Stimulated activated naive CD4-positive, alpha-beta T cell (primary cell): ENCODE measurements around the gene MAST2.
"Not testable (repeated sequence)": the region's sequence is repeated elsewhere in the genome, so short reads cannot be mapped to it uniquely, and the experiment has no call there.

Experiments used
- DNase-seq, 6 experiments: peaks; one replicate each; lab custom pipeline; 2025; lab: John Stamatoyannopoulos, UW

The MAST2 gene

DNA sequence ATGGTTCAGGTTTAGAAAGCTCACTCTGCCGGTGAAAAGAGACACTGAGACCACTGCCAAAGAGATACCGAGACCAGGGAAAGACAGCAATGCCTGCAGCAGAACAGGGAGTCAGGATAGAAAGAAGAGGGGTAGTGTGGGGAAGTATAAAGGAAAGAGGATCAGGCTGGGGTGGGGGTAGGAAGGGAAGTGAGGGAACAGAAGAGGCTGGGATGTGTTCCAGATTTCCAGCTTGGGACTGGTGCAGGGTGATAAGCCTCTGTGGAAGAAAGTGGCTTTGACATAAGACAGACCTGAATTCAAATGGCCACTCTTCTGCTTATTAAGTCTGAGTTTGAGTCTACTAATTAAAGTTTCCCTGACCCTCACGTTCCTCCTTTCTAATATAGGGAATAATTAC, 223.1 kb downstream of the MAST2 start:
- no peak for DNase-seq

DNA sequence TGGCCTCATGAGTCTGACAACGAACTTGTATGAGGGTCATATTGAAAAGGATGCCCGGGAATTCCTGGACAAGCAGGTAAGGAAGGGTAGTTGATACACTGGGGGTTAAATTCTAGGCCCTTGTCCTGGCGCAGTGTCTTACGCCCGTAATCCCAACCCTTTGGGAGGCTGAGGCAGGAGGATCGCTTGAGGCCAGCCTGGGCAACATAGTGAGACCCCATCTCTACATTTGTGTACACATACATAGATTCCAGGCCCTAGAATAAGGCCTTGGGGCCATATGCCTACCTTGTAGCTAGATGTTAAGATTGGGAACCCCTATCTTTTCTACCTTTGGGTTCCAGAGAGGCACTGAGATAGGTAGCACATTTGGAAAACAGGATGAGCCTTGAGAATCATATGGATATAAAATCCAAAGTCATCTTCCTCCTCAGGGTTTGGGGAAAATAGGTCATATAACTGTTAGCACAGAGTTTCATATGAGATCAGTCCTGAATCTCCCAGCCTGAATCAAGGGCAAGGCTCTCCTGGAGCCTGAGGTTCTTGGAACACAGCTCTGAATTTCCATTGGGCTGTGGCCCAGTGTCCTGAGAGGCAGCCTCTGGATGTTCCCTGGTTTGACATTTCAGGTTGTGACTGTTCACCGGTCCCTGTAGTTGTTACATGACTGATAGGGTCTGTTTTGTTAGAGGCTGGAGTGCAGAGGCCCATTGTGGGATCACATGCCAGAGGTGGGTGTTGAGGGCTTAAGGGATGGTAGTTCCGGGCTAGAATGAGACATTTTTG, 224.6 kb downstream of the MAST2 start:
- no peak for DNase-seq

DNA sequence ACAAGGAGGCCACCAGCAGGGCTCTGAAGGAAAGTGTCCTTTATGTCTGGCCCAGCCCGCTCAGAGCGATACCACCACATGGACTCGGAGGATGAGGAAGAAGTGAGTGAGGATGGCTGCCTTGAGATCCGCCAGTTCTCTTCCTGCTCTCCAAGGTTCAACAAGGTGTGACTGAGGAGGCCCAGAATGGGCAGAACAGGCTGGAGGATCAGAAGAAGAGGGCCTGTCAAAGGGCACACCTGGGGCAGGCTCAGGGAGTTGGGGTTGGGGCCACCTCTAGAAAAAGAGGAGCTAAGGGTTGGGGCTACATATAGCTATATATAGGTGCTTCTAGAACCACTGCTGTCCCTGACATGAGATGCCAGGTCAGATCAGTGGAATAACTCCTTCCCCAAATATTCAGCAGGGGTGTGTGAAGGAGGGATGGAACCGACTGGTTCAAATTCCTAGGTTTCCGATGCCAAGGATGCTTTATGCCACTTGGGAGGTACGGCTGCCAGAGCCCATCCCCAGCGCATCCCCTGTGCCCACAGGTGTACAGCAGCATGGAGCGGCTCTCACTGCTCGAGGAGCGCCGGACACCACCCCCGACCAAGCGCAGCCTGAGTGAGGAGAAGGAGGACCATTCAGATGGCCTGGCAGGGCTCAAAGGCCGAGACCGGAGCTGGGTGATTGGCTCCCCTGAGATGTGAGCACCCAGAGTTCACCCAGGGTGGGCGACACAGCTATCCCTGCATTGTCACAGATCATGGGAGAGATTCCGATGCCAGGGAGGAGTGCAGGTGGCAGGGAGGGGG, 226.9 kb downstream of the MAST2 start:
- DNase-seq, result no peak

GRCh38 chr1:46030876-46031660, 227.7 kb downstream of the MAST2 start:
- no peak for DNase-seq

GRCh38 chr1:46034601-46035516, 231.4 kb downstream of the MAST2 start:
- DNase-seq, result no peak

DNA sequence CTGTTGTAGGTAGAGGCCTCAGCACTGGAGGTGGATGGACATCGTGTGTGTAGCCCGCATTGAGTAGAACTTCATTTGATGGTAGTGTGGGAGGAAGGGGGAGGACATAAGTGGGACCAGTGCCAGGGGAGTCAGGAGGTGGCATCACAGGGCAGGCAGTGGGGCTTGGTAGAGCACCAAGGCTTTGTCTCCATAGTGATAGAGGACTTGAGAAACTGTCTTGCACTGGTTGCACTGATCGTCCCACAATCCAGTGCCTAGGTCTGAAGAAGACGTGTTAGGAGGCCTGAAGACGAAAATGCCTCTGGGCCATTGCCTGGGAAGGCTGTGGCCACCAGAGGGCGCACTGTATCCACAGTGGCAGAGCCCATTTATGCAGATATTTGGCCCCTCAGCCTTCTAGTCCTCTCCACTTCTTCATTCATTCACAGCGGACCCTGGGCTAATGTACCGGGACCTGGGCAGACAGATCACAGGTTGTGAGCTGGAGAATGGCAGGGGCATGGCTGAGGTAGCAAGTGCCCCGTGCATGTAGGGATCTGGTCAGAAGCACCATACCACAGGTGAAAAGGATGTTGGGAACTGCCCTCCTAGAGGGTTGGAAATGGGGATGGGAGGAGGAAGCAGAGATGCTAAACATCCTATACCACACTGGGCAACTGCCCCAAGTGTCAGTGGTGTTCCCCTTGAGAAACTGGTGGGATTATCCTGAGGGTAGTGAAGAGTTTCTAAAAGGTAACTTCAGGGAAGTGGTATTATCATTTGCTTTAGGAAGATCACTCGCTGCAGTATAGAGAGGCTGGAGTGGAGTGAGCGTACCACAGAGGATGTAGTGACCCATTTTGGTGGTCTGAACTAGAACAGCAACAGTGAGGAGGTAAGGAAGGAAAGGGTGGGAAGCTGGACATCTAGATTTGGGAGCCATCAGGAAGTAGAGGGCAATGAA, 233.8 kb downstream of the MAST2 start:
- DNase-seq, result peak; percentile 43 to 86 (median 78)

DNA sequence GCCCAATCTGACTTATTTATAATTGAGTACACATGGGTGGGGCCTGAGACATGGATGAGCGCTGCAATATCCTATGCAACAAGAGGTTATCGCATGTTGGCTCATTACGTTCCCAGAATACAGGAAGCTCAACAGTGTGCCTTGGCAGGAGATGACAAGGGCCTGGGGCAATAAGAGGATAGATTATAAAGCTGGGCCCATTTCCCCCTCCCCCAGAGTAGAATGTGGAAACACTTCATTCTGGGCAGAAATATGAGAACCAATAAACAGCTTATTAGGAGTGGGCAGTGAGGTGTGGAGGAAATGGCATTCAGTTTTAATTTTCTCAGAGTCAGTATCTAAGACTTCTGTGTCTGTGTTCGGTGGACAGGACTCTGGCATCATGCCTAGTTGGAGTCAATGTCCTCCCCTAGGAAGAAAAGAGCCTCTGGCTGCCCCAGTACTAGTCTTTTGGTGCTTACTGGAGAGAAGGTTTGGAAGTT, 236.2 kb downstream of the MAST2 start:
- no peak for DNase-seq

- DNase-seq, result no peak
These were observed 238.1 kb downstream of the MAST2 start for GRCh38 chr1:46041551-46041950.

GRCh38 chr1:46041974-46042373, 238.6 kb downstream of the MAST2 start:
- no peak for DNase-seq

DNA sequence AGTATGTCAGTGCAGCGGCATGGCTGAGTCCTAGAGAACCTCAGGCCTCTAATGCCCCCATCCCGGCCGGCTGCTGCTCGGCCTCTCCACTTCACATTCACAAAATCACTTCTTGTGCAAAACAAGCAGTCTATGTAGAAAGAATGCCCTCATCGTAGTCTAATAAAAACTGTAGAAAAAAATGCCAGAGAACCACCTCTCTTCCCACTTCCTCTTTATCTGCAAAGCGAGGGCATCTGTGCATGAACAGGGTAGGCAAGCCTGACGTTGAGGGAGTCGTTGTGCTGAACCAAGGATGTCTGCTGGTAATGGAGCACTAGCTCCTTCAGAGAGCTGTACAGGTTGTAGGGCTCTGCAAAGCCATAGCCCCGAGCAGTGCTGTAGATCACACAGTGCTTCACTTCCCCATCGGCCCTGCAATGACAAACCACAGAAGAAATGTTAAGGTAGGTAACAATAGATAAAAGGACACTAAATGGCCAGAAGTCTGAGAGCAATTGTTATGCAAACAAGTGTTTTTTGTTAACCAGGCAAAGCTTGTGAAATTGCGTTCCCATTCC, 240.1 kb downstream of the MAST2 start:
- DNase-seq, result no peak

DNA sequence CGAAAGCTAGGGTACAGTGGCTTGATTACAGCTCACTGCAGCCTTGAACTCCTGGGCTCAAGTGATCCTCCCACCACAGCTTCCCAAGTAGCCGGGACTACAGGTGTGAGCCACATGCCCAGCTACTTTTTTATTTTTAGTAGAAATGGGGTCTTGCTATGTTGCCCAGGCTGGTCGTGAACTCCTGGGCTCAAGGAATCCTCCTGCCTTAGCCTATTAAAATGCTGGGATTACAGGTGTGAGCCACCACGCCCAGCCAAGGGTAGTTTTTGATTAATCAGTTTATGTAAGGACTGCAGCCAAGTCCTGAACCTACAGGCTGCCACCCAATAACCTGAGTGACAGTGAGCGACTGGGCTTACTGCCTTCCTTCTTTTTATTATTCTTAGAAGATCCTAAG, 240.7 kb downstream of the MAST2 start:
- DNase-seq, result no peak

DNA sequence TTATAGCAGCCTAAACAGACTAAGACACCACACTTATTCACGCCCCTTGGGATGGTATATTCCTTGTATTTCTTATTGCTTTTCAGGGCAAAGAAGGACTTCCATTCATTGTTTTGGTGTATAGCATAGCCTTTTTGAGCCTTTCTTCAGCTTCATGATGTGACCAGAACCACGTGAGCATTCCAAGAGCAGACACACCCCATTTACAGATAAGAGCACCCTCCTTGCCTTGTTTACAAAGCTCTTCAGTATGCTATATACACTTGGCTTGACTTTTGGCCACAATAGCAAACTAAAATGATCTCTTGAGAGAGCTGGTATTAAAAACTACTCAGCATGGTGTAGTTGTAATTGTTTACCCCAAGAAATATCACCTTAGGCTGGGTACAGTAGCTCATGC, 250.3 kb downstream of the MAST2 start:
- DNase-seq, result no peak

GRCh38 chr1:46056325-46056724, 252.9 kb downstream of the MAST2 start:
- DNase-seq, result no peak

DNA sequence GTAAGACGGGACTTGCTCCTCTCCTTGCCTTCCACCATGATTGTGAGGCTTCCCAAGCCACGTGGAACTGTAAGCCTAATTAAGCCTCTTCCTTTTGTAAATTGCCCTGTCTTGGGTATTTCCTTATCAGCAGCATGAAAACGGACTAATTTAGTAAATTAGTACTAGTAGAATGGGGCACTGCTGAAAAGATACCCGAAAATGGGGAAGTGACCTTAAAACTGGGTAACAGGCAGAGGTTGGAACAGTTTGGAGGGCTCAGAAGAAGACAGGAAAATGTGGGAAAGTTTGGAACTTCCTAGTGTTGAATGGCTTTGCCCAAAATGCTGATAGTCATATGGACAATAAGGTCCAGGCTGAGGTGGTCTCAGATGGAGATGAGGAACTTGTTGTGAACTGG, 253.8 kb downstream of the MAST2 start:
- not testable (repeated sequence) for DNase-seq

DNA sequence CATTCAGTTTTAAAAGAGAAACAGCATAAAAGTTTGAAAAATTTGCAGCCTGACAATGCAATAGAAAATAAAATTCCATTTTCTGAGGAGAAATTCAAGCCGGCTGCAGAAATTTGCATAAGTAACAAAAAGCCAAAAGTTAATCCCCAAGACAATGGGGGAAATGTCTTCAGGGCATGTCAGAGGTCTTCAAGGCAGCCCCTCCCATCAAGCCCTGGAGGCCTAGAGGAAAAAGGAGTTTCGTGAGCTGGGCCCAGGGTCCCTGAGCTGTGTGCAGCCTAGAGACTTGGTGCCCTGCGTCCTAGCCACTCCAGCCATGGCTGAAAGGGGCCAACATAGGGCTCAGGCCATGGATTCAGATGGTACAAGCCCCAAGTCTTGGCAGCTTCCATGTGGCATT, 254.4 kb downstream of the MAST2 start:
- no peak for DNase-seq

DNA sequence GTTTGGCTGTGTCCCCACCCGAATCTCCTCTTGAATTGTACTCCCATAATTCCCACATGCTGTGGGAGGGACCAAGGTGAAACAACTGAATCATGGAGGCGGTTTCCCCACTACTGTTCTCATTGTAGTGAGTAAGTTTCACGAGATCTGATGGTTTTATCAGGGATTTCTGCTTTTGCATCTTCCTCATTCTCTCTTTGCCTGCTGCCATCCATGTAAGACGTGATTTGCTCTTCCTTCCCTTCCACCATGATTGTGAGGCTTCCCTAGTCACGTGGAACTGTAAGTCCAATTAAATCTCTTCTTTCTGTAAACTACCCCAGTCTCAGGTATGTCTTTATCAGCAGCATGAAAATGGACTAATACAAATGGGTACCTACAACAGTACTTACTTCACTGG, 255.5 kb downstream of the MAST2 start:
- no peak for DNase-seq

DNA sequence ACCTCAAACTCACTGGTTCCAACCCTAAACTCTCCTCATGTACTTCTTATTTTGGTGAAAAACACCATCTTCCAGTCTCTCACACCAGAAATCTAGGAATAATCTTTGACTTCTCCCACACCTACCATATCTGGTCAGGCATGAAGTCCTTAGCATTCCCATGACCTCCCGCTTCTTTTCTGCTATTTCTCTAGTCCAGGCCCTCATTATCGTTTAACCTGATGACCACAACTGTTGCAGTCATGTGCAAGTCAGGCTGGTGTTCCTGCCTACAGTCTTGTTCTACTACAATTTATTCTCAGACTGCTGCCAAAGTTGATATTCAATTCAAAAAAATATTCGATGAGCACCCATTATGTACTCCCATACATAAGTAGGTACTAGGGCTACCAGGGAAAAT, 257.7 kb downstream of the MAST2 start:
- no peak for DNase-seq

DNA sequence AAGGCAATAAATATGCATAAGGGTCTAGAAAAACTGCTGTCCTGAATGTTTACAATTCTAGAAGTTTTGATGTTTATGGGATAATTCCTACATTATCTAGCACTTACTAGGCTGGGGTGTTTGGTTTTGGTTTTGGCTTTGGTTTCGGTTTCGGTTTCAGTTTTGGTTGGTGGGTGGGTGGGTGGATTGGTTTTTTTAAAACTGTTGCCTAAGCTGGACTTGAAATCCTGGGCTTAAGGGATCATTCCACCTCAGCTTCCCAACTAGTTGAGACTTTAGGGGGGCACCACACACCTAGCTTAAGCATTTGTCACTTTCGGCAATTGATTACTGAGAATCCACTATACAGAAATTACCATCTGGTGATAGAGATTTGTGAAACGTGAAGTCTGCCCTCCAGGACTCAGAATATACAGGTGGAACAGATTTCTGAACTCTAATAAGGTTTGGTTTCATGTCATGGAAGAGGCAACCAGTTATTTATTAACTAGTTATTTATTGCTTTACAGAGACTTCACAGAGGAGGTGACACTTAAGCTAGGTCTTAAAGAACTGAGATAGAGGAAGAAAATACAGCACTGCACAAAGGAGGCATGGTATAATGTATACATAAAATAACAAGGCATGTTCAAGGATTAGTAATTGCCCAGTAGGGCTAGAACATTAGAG, 259.4 kb downstream of the MAST2 start:
- peak in 3 of 6 experiments; percentile 6 to 14 (median 11) for DNase-seq

- DNase-seq, result no peak
These were observed 261.3 kb downstream of the MAST2 start for GRCh38 chr1:46064708-46065107.
